Left lobe of liver (tissue), 2 donors: ENCODE results near the gene EFNA5. TPM values are rescaled to one million over a fixed set of nuclear protein-coding genes. Genes with fewer than 3 reads are reported as not detected.
A peak's percentile ranks its signal among the peaks of the same experiment; 100 is the strongest.

Experiments used
- ATAC-seq: fragments of 200-7000 bp; cut with Tn5 transposase; one replicate; pipeline ENCODE4 v1.9.1; 2020; ENCODE audit warnings: mild to moderate bottlenecking, moderate library complexity
- DNase-seq: peaks from one replicate; pipeline ENCODE4 v3.0.0-alpha.2; 2020; ENCODE audit warnings: low spot score
- total RNA-seq: library from RNA; stranded (reverse); gene quantifications from one replicate; pipeline ENCODE4 v1.2.1, GENCODE V29; 2021
- donor health status: DM: no; HTN: no; CAD: no; lungs with moderate emphysema.
- donor health status: DM: no; HTN: yes; CAD: no.

The EFNA5 gene
- total RNA-seq, 1 donor from 2014 or later: 0.60 TPM

- no peak for DNase-seq
- ATAC-seq: peak; percentile 66
Measured at GRCh38 chr5:107607196-107607595, 63.5 kb downstream of the EFNA5 start.

DNA sequence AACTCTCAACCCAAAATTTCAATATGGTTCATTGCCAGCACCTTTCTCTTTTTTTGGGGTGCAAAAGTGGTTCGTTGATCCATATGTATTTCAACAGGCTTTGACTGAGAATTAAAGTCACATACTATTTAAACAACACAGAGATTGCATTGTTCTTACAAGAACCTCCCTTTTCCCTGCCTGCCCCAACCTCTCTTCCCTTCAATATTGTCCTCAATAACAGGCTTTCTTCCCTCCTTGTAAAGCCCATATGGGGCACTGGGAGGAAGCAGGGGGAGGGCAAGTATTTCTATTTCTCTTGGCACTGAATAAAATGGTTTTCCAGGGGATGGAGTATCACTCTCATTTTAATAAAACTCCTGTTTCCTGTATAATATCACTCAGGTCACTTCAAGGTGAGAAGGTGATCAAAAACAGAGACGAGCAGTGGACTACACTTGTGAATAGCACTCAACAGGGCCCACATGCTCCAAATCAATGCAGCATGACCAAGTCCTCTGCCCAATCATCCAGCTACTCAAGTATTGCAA is 65.1 kb downstream of the EFNA5 start:
- ATAC-seq (no peak), DNase-seq (no peak)

- ATAC-seq (no peak), DNase-seq (no peak)
Measured at GRCh38 chr5:107604990-107605389, 65.7 kb downstream of the EFNA5 start.

DNA sequence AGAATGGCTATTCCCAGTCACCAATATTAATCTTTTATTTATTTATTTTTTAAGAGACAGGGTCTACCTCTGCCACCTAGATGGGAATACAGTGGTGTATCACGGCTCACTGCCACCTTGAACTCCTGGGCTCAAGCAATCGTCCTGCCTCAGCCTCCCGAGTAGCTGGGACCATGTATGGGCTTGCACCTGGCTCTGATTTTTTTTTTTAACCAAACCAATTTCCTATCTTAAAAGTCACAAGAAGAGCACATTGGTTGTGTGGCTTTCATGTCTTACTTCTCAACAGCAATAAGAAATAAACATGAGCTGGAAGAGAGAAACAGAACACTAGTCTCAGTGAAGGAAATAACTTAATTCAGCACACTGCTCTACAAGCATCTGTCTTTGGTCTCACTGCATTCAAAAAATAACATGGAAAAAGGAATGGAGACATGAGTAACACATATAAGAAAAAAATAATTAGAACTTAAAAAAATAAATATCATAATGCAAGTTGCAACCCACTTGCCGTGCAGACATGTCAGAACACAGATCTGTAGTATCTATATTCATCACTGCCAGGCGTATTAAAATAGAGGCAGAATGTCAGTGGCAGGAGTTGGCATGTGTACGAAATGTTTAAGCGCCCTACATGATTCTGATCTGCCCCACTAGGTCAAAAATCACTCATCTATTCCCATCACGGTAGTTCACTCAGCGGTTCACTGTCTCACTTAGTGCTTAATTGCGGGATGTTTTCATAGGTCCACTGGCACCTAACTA is 66.4 kb downstream of the EFNA5 start:
- no peak for ATAC-seq
- DNase-seq: no peak

DNA sequence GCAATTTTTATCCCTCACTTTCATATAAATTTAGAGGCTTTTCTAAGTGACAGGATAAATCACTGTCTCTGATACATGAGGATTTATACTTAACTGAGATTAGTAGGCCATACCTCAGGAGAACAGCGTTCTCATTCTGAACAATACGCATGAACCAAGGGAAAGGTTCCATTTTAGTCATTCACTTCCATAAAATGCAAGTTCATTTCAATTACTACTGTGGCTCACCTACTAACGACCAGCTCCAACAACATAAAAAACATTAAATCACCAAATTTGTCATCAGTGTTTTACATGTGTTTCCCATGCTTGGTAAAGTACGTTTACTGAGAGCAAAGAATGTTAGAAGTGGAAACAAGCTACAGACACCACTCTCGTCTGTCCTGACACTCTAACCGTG is 67.4 kb downstream of the EFNA5 start:
- ATAC-seq: no peak

DNA sequence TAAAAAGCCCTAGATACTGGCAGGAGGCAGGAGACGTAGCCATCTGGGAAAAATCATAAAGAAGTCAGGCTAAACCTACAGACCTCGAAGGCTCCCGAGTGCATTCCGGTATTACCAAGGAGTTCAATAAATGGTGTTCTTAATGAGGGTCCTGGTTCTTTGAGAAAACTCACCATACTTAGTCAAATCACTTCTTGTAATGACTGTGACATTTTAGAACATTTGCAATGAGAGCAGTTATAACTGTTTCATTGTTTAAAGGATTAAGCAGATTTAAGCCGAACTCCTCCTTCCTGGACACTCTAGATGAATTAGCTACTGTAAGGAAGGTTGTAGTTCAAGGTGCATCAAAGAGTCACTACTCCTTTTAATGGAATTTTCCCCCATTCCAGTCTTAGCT is 67.8 kb downstream of the EFNA5 start:
- no peak for DNase-seq
- ATAC-seq: no peak

More for the DNA sequence above, 67.4 kb downstream of the EFNA5 start:
- no peak for DNase-seq

DNA sequence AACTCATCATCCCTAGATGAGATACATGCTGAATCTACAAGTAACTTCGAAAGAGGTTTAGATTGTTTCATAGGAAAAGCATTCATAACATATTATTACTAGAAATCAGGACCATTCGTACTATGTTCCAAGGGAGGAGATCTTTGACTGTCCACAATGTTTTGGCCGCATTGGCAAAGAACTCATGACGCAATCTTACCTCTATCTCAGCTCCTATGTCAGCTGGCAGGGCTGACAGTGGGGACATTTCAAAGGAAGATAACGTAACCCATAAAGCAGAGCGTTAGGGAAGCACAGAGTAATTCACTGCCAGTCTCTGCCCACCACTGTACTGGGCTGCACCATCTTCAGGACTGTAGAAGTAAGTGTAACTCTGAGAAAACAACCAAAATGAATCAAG is 69.7 kb downstream of the EFNA5 start:
- DNase-seq (no peak), ATAC-seq (peak; percentile 80)

GRCh38 chr5:107598958-107599357 is 71.8 kb downstream of the EFNA5 start:
- no peak for ATAC-seq
- no peak for DNase-seq

DNA sequence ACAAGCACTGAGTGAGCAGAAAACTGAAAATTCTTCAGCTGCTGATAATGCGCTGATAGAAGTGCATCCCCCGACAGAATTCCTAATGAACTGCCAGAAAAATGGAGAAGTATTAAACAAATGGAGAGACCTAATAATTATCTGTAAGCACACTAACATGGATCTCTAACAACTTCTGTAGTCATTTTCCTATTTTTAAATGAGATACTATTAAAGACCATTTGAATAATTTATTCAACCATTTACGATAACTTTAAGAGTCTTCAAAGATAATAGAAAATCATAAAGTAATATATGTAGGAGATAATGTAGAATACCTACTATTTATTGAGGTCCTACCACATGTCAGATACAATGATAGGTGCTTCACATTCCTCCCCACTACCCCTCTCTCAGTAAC is 72.9 kb downstream of the EFNA5 start:
- ATAC-seq: no peak

GRCh38 chr5:107597247-107597646 is 73.5 kb downstream of the EFNA5 start:
- DNase-seq (no peak), ATAC-seq (no peak)

More for the DNA sequence above, 72.9 kb downstream of the EFNA5 start:
- no peak for DNase-seq

- ATAC-seq (no peak), DNase-seq (no peak)
Measured at GRCh38 chr5:107594253-107595045, 76.3 kb downstream of the EFNA5 start.

- DNase-seq (no peak), ATAC-seq (no peak)
Measured at GRCh38 chr5:107593009-107593408, 77.7 kb downstream of the EFNA5 start.

DNA sequence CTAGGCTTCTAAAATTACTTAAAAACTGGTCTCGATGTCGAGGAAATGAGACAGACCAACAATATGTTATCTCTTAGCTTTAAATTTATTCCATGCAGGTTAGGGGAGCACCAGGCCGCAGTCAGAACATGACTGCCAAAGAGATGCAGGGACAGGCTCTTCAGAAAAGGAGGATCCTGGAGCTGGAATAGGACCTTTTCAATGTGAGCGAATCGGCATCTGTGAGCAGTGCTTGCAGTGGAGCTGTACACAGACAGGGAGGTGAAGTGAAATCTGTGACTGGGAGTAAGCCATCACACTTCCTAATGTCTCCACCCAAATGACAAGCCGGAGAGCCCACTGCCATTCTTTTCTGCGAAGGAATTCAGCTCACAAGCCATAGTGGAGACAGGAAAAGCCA is 78.2 kb downstream of the EFNA5 start:
- ATAC-seq: no peak
- DNase-seq: no peak

- no peak for ATAC-seq
- DNase-seq: no peak
Measured at GRCh38 chr5:107590686-107591085, 80.1 kb downstream of the EFNA5 start.

- no peak for DNase-seq
- ATAC-seq: no peak
Measured at GRCh38 chr5:107589520-107590193, 81.1 kb downstream of the EFNA5 start.

DNA sequence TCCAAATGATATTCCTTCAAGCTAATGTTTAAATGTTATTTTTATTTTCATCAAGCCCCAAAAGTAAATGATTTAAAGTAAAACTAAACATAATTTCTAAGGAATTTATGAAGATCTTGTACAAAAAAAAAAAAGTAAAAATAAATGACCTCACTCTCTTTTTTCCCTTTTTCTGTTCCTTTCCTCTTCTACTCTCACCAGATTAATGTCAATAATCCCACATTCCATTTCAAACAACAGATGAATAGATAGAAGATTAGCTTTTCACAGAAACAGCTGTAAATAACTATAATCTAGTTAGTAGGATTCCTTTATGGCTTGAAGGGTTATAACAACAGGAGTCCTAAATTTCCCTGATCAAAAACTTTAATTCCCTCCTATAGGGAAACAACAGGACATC is 88.1 kb downstream of the EFNA5 start:
- no peak for ATAC-seq
- DNase-seq: no peak

DNA sequence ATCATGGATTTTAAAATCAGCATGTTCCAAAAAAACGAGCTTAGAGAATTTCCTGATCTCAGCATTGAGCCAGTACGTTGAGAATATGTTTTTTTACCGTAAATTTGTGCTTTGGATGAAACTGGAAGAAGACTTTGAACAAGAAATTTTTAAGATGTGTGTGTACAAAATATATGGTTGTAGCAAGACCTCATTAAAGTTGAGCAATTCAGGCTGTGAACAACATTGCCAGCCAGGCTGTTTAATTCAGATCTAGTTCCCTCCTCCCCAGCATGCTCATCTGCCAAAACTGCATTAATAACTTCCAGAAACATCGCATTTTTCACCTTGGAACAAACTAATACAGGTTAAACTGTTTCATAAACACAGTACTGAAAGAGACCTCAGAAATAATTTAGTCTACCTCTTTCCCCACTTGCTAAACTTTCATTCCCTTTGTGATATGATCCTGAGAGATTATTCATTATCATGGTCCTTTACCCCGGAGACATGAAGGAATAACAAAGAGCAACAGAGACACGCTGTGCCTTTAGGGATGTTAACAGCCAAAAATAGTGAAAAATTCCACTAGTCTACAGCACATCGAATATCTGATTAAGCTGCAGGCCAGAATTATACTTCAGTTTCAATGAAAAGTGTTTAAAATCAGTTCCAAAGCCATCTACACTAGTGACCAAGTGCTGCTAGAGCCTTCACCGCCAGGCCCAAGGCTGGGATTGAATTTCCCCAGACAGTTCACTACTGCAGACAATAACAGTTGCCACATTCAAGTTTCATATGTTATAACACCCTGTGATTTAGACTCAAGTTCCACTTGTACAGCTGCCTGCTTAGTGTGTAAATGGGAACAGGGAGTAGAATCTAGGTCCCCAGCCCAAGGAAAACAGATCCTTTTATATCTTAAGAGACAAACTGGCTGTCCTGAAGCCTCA is 89.6 kb downstream of the EFNA5 start:
- DNase-seq: no peak
- ATAC-seq: no peak

- ATAC-seq: no peak
Measured at GRCh38 chr5:107578051-107578635, 92.6 kb downstream of the EFNA5 start.

DNA sequence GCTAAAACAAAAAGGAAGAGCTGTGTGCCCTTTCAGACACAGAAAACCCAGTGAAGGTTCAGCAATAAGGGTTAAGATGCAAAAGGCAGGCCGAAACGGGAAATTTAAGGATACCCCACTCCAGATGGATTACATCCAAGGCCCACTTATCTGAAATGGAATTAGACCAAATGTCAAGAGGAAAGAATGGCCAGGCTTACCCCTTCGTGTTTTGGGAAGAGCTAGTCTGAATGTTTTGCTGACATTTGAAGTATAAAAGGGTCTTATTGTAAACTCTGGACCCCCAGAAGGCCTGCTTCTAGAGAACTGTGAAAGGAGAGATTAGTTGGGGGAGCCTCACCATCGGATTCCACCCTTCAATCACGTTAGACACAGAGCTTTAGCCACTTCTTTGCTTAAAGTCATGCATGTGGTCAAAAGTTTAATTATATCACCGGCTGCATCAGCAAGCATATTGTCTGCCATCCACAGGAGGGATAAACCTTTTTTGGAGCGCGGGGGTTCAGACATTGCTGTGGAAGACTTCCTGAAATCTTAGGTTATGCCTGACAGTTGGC is 93.3 kb downstream of the EFNA5 start:
- no peak for DNase-seq
- no peak for ATAC-seq

More at GRCh38 chr5:107578051-107578635, 92.6 kb downstream of the EFNA5 start:
- no peak for DNase-seq
